Measurements from ENCODE around the gene AVP.
"Not testable (repeated sequence)": the region's sequence is repeated elsewhere in the genome, so short reads cannot be mapped to it uniquely, and the experiment has no call there.

Gene AVP

GRCh38 chr20:3082306-3082951 lies 2.1 kb downstream of the AVP start:
- in situ Hi-C loops (cut with MboI; ENCODE audit: low pct_unique_long_range_greater_than_20kb, low sequenced_read_pairs, unreplicated experiment): no loop called here
- no peak for TF ChIP-seq CTCF (IDR thresholded peaks at IDR 0.05; ENCODE audit: extremely low read depth, insufficient read depth, missing control alignments)
- no peak for DNase-seq (ENCODE audit: low spot score)

DNA sequence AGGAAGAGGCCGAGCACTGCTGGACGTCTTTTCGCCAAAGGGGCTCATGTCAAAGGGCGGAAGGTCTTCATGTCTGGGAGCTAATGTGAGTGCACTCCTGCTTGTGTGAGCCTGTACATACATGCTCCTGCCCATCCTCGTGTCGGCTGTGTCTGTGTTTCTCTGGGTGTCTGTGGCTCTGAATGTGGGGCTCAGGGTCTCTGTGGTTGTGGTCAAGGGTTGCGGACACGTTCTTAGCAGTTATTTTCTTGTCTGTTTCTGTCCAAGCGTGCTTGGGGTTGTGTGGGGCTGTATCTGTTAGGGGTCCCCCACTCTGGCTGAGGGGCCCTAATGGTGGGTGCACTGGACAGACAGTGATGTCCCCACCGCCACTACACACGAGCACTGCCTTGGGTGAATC lies 2.9 kb downstream of the AVP start:
- in situ Hi-C loops (cut with MboI; ENCODE audit: low pct_unique_long_range_greater_than_20kb, low sequenced_read_pairs, unreplicated experiment): no loop called here
- no peak for TF ChIP-seq CTCF (IDR thresholded peaks at IDR 0.05; ENCODE audit: extremely low read depth, insufficient read depth, missing control alignments)
- DNase-seq (ENCODE audit: low spot score): no peak

- in situ Hi-C loops (cut with MboI; ENCODE audit: low pct_unique_long_range_greater_than_20kb, low sequenced_read_pairs, unreplicated experiment): no loop called here
- no peak for TF ChIP-seq CTCF (IDR thresholded peaks at IDR 0.05; ENCODE audit: extremely low read depth, insufficient read depth, missing control alignments)
- no peak for DNase-seq (ENCODE audit: low spot score)
These were observed 3.6 kb downstream of the AVP start for GRCh38 chr20:3080939-3081388.

DNA sequence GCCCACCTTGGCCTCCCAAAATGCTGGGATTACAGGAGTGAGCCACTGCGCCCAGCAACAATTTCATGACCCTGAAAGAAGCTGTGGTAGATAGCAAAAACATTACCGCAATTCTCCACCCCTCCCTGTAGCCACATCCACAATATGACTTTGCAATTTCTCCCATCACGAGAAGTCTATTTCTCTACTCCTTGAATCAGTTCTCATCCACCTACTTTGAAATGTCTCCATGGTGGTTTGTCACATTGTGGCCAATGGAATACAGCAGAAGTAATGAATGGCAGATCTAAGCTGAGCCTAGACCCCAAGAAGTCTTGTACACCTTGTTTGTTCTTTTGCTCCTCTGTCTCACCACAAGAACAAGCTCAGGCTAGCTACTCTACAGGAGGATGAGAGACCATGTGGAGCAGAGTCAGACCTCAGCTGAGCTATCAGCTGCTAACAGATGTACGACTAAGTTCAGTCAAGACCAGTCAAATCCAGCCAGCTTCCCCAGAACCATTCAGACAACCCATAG lies 6.8 kb downstream of the AVP start:
- no peak for TF ChIP-seq CTCF (IDR thresholded peaks at IDR 0.05; ENCODE audit: extremely low read depth, insufficient read depth, missing control alignments)
- DNase-seq (ENCODE audit: low spot score): peak; percentile 11
- in situ Hi-C loops (cut with MboI; ENCODE audit: low pct_unique_long_range_greater_than_20kb, low sequenced_read_pairs, unreplicated experiment): no loop called here

DNA sequence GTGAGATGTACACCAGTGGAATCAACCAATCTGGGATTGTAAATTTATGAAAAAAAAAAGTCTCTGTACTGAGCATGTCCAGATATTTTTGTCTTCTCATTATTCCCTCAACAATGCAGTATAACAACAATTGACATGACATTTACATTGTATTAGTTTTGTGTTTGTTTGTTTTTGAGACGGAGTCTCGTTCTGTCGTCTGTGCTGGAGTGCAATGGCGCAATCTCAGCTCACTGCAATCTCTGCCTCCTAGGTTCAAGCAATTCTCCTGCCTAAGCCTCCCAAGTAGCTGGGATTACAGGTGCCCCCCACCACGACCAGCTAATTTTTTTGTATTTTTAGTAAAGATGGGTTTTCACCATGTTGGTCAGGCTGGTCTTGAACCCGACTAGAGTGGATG lies 9.2 kb downstream of the AVP start:
- DNase-seq (ENCODE audit: low spot score); in situ Hi-C loops (cut with MboI; ENCODE audit: low pct_unique_long_range_greater_than_20kb, low sequenced_read_pairs, unreplicated experiment): not testable (repeated sequence)

DNA sequence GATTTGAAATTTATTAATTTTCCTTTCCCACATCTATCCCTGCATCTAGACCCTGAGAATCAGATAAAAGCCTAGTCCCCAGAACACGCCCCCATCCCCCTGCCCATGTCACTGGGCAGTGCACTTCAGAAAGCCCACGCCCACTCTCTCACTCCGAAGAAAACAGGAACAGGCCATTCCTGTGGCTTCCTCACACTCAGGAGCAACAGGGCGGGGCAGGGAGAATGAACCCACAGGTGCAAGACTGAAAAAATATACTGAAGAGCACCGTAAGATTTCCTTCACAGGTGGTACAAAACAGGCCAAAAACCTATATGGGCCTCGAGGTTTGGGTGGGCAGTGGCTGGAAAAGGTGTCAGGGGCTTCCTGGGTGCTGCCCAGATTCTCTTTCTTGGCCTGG lies 9.7 kb downstream of the AVP start:
- TF ChIP-seq CTCF (IDR thresholded peaks at IDR 0.05; ENCODE audit: extremely low read depth, insufficient read depth, missing control alignments): no peak
- in situ Hi-C loops (cut with MboI; ENCODE audit: low pct_unique_long_range_greater_than_20kb, low sequenced_read_pairs, unreplicated experiment): no loop called here
- DNase-seq (ENCODE audit: low spot score): no peak

DNA sequence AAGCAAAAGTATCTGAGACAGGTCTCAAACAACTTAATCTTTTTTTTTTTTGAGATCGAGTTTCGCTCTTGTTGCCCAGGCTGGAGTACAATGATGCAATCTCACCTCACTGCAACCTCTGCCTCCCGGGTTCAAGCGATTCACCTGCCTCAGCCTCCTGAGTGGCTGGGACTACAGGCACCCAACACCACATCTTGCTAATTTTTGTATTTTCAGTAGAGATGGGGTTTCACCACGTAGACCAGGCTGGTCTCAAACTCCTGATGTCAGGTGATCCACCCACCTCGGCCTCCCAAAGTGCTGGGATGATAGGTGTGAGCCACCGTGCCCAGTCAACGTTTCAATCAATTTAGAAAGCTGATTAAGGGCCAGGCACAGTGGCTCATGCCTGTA lies 11.3 kb downstream of the AVP start:
- DNase-seq (ENCODE audit: low spot score); in situ Hi-C loops (cut with MboI; ENCODE audit: low pct_unique_long_range_greater_than_20kb, low sequenced_read_pairs, unreplicated experiment): not testable (repeated sequence)

All from GM13977 (cell line).